ENCODE measurements around the gene CSMD2. TPM values are rescaled to one million over a fixed set of nuclear protein-coding genes. Genes with fewer than 3 reads are reported as not detected.
A peak's percentile ranks its signal among the peaks of the same experiment; 100 is the strongest.

The CSMD2 gene
- total RNA-seq, 1 experiment from 2014 or later, result 13.2 TPM

DNA sequence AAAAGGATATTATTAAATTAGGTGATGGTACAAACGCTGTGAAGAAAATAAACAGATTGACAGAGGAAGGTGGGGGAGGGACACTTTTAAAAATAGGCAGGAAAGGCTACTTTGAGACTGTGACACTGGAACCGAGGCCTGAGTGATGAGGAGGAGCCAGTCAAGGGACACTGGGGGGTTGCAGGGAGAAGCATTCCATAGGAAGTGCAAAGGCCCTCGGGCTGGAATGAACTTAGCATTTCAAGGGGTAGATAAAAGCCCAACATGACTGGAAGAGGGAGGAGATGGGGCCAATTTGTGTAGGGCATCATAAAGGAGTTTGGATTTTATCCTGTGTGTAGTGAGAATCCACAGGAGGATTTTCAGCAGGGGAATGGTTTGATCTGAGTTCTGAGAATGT, 27.6 kb upstream of the CSMD2 start:
- CTCF ChIA-PET, result interaction anchor here (0.6 kb wide), 1 partner anchor 879 kb away, joined by 3 read pairs; no protein-coding TSS in a partner anchor
- peaks cover 42% of the 10 kb centered on the region for H3K4me1 Mint-ChIP-seq
- peaks cover 17% of the 10 kb centered on the region for H3K9me3 Mint-ChIP-seq
- no peak for TF ChIP-seq FOXP1 (CRISPR knock-in tag; IDR thresholded peaks at IDR 0.05; ENCODE audit: borderline replicate concordance)
- TF ChIP-seq, protein P1, sequence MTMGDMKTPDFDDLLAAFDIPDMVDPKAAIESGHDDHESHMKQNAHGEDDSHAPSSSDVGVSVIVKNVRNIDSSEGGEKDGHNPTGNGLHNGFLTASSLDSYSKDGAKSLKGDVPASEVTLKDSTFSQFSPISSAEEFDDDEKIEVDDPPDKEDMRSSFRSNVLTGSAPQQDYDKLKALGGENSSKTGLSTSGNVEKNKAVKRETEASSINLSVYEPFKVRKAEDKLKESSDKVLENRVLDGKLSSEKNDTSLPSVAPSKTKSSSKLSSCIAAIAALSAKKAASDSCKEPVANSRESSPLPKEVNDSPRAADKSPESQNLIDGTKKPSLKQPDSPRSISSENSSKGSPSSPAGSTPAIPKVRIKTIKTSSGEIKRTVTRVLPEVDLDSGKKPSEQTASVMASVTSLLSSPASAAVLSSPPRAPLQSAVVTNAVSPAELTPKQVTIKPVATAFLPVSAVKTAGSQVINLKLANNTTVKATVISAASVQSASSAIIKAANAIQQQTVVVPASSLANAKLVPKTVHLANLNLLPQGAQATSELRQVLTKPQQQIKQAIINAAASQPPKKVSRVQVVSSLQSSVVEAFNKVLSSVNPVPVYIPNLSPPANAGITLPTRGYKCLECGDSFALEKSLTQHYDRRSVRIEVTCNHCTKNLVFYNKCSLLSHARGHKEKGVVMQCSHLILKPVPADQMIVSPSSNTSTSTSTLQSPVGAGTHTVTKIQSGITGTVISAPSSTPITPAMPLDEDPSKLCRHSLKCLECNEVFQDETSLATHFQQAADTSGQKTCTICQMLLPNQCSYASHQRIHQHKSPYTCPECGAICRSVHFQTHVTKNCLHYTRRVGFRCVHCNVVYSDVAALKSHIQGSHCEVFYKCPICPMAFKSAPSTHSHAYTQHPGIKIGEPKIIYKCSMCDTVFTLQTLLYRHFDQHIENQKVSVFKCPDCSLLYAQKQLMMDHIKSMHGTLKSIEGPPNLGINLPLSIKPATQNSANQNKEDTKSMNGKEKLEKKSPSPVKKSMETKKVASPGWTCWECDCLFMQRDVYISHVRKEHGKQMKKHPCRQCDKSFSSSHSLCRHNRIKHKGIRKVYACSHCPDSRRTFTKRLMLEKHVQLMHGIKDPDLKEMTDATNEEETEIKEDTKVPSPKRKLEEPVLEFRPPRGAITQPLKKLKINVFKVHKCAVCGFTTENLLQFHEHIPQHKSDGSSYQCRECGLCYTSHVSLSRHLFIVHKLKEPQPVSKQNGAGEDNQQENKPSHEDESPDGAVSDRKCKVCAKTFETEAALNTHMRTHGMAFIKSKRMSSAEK (CRISPR knock-in tag; IDR thresholded peaks at IDR 0.05; ENCODE audit: borderline replicate concordance), result no peak
- peaks cover 29% of the 10 kb centered on the region for H3K27me3 Mint-ChIP-seq (ENCODE audit: low read depth)
- ATAC-seq (no peak; the same call in 1 of the 2 replicates), DNase-seq (ENCODE audit: low spot score) (no peak)
- H3K36me3 Mint-ChIP-seq, result peaks cover 20% of the 10 kb centered on the region
- no peak overlapping the region for H3K4me3 Mint-ChIP-seq
- POLR2A ChIA-PET, result no interaction called here
- 0 out of 2 replicates have a peak overlapping the region, but pooled peaks have one; percentile 43 for H3K27ac Mint-ChIP-seq

DNA sequence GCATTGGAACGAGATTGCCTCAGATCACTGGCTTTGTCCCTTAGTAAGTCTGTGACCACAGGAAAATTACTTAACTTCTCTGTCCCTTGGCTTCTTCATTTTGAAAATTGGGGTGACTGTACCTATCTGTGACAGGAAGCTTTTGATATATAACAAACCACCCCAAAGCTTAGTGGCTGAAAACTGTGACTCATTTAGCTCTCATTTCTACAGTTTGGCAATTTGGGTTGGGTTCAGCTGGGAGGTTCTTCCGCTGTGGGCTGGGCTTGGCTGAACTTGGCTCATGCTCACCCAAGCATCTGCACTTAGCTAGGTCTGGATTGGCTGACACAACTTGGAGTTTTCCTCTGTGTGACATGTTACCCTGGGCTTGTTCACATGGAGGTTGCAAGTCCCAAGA, 25.7 kb upstream of the CSMD2 start:
- peaks cover 61% of the 10 kb centered on the region for H3K4me1 Mint-ChIP-seq
- TF ChIP-seq ELF4 (CRISPR knock-in tag; IDR thresholded peaks at IDR 0.05; ENCODE audit: low read depth), result no peak
- no peak for TF ChIP-seq FOXP4 (CRISPR knock-in tag; IDR thresholded peaks at IDR 0.05)
- TF ChIP-seq ZNF425 (CRISPR knock-in tag; conservative IDR thresholded peaks at IDR 0.05), result no peak
- no peak for TF ChIP-seq ESRRA (CRISPR knock-in tag; IDR thresholded peaks at IDR 0.05; ENCODE audit: borderline replicate concordance)
- TF ChIP-seq, protein P2, sequence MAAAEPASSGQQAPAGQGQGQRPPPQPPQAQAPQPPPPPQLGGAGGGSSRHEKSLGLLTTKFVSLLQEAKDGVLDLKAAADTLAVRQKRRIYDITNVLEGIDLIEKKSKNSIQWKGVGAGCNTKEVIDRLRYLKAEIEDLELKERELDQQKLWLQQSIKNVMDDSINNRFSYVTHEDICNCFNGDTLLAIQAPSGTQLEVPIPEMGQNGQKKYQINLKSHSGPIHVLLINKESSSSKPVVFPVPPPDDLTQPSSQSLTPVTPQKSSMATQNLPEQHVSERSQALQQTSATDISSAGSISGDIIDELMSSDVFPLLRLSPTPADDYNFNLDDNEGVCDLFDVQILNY (CRISPR knock-in tag; IDR thresholded peaks at IDR 0.05), result no peak
- TF ChIP-seq MYBL2 (CRISPR knock-in tag; IDR thresholded peaks at IDR 0.05), result no peak
- no peak for TF ChIP-seq JUN (CRISPR knock-in tag; IDR thresholded peaks at IDR 0.05)
- no peak for TF ChIP-seq TP53 (CRISPR knock-in tag; IDR thresholded peaks at IDR 0.05)
- CTCF ChIA-PET, result interaction anchor here (0.9 kb wide), 1 partner anchor 27 kb away, joined by 3 read pairs; no protein-coding TSS in a partner anchor

GRCh38 chr1:34188985-34189384, 24.0 kb upstream of the CSMD2 start:
- CTCF ChIA-PET, result interaction anchor here (0.5 to 3.9 kb wide), 8 partner anchors 11 to 556 kb away, joined by 3 to 33 read pairs (median 4); partner anchors contain the start of genes C1orf94 and CSMD2
- H3K27ac Mint-ChIP-seq, result no peak overlapping the region

More for the DNA sequence above, 25.7 kb upstream of the CSMD2 start:
- no peak for ATAC-seq
- Mint-ChIP-seq H3K9me3 (peaks cover 17% of the 10 kb centered on the region), H3K4me3 (no peak overlapping the region), H3K27ac (no peak overlapping the region), H3K27me3 (ENCODE audit: low read depth) (peaks cover 29% of the 10 kb centered on the region), H3K36me3 (peaks cover 20% of the 10 kb centered on the region)
- POLR2A ChIA-PET, result no interaction called here
- no peak for DNase-seq (ENCODE audit: low spot score)

More at GRCh38 chr1:34188985-34189384, 24.0 kb upstream of the CSMD2 start:
- peak overlapping the region; percentile 6; the same call in 1 of the 2 replicates for H3K4me3 Mint-ChIP-seq
- peaks cover 17% of the 10 kb centered on the region for H3K9me3 Mint-ChIP-seq
- ATAC-seq, result no peak
- peaks cover 20% of the 10 kb centered on the region for H3K36me3 Mint-ChIP-seq
- DNase-seq (ENCODE audit: low spot score), result no peak
- peaks cover 70% of the 10 kb centered on the region for H3K4me1 Mint-ChIP-seq
- no peak for TF ChIP-seq STAT6 (CRISPR knock-in tag; conservative IDR thresholded peaks at IDR 0.05; ENCODE audit: low read depth)
- 0 out of 2 replicates have a peak, but pooled peaks have one; percentile 6 for TF ChIP-seq EMX1 (CRISPR knock-in tag; IDR thresholded peaks at IDR 0.05)
- no peak for TF ChIP-seq MXD4 (CRISPR knock-in tag; IDR thresholded peaks at IDR 0.05; ENCODE audit: borderline replicate concordance)
- TF ChIP-seq, protein P2 (CRISPR knock-in tag; IDR thresholded peaks at IDR 0.05), result no peak
- TF ChIP-seq ATF1 (CRISPR knock-in tag; IDR thresholded peaks at IDR 0.05), result no peak
- peaks cover 32% of the 10 kb centered on the region for H3K27me3 Mint-ChIP-seq (ENCODE audit: low read depth)
- POLR2A ChIA-PET, result interaction anchor here (0.6 to 2.9 kb wide), 7 partner anchors 10 to 37 kb away, joined by 3 to 14 read pairs (median 3); partner anchors contain the start of genes C1orf94 and CSMD2

Measured in WTC11 (cell line).